GM19328 (cell line): ENCODE results near the gene UBE2Q1.

ENCODE experiments used
- ATAC-seq: cut with Tn5 transposase; IDR thresholded peaks from one replicate; pipeline ENCODE4 v1.9.1; 2021; ENCODE audit warnings: mild to moderate bottlenecking, moderate library complexity; ENCODE audit not compliant: unreplicated experiment

UBE2Q1 gene

GRCh38 chr1:154514066-154514553 is 44.4 kb downstream of the UBE2Q1 start:
- no peak for ATAC-seq

GRCh38 chr1:154512760-154513159 is 45.7 kb downstream of the UBE2Q1 start:
- no peak for ATAC-seq

- ATAC-seq, result no peak
Measured at GRCh38 chr1:154503898-154504297, 54.6 kb downstream of the UBE2Q1 start.

- no peak for ATAC-seq
Measured at GRCh38 chr1:154502744-154503115, 55.7 kb downstream of the UBE2Q1 start.

GRCh38 chr1:154502066-154502743 is 56.3 kb downstream of the UBE2Q1 start, which contains the start of the genes SHE and TDRD10:
SHE (minus strand) TSS chr1:154502412; CDS start chr1:154502026, 386 bp downstream.
TDRD10 (plus strand) TSS chr1:154502219; CDS start chr1:154506904, 4,685 bp downstream.
- ATAC-seq, result no peak

GRCh38 chr1:154501423-154502065 is 56.9 kb downstream of the UBE2Q1 start:
- no peak for ATAC-seq

- ATAC-seq, result no peak
Measured at GRCh38 chr1:154500533-154500932, 57.9 kb downstream of the UBE2Q1 start.

GRCh38 chr1:154499446-154499845 is 59.0 kb downstream of the UBE2Q1 start:
- ATAC-seq, result no peak
